HAP-1 (cell line): Measurements from ENCODE around the gene ORC3.

Experiments used
- DNase-seq, 2 experiments: peaks; one replicate each; pipeline ENCODE4 v3.0.0-alpha.2; 2016 to 2020; ENCODE audit warnings: low spot score in 2 of 2
- H3K27me3 ChIP-seq: fragments of 250-450 bp; sonication (Bioruptor Pico); 2 replicates; pipeline ENCODE4 v1.5.1; 2020; ENCODE audit warnings: low read depth, mild to moderate bottlenecking, moderate library complexity
- H3K36me3 ChIP-seq: fragments of 250-450 bp; sonication (Bioruptor Pico); replicated peaks from 2 replicates; pipeline ENCODE4 v1.5.1; 2020; ENCODE audit warnings: mild to moderate bottlenecking
- H3K4me1 ChIP-seq: fragments of 250-450 bp; sonication (Bioruptor Pico); 2 replicates; pipeline ENCODE4 v1.5.1; 2020; ENCODE audit warnings: mild to moderate bottlenecking
- H3K4me3 ChIP-seq: fragments of 250-450 bp; sonication (Bioruptor Pico); 2 replicates; pipeline ENCODE4 v1.5.1; 2020; ENCODE audit warnings: mild to moderate bottlenecking, moderate library complexity
- H3K9me3 ChIP-seq: fragments of 250-450 bp; sonication (Bioruptor Pico); 2 replicates; pipeline ENCODE4 v1.5.1; 2020; ENCODE audit warnings: mild to moderate bottlenecking, moderate library complexity
- in situ Hi-C: fragments of 300-500 bp; cut with MboI; formaldehyde crosslinking; loops from 3 replicates; pipeline ENCODE4 v1.14.3; 2020; ENCODE audit warnings: low sequenced_read_pairs, inconsistent platforms, mixed read lengths

The ORC3 gene

DNA sequence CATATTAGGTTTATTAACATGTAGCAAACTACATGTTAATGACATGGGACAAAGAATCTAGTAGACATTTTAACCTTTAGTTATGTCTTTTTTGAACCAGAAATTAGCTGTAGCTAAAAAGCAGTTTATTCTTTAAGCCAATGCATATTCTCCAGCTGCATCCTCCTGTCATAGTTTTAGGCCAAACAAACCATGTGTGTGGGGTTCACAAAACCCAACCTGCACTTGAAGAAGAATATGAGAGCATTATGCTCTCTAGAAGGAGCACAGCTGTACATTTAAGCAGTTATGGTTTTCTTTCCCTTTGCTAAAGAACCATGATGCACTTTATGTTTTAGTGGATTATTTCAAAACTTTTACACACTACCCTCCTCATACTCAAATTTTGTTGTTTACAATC, 65.9 kb downstream of the ORC3 start:
- no peak overlapping the region for H3K4me3 ChIP-seq
- no peaks in the 10 kb centered on the region for H3K27me3 ChIP-seq
- H3K4me1 ChIP-seq, result peaks cover 26% of the 10 kb centered on the region
- in situ Hi-C loops, result no loop called here
- H3K9me3 ChIP-seq, result no peaks in the 10 kb centered on the region
- no peak for DNase-seq
- H3K36me3 ChIP-seq, result peaks cover 24% of the 10 kb centered on the region

DNA sequence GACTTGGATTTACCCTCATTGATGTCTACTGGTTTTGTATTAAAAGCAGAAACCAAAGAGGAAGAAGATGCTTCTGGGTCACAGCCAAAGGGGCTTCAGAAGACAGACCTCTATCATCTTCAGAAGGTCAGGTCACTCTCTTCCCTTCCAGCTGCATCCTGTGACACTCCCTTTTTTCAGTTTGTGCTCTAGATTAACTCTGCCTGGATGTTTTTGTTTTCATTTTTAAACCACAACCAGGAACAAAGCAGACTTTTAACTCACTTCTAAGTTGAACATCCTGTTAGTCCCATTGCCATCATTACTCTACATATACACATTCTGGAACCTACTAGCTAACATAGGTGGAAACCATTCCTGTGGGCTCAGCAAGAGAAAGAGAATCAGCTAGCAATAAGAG, 66.9 kb downstream of the ORC3 start:
- H3K4me3 ChIP-seq, result no peak overlapping the region
- H3K36me3 ChIP-seq, result peaks cover 29% of the 10 kb centered on the region
- peaks cover 26% of the 10 kb centered on the region for H3K4me1 ChIP-seq
- no peaks in the 10 kb centered on the region for H3K9me3 ChIP-seq
- no peak for DNase-seq
- no peaks in the 10 kb centered on the region for H3K27me3 ChIP-seq
- in situ Hi-C loops, result no loop called here

DNA sequence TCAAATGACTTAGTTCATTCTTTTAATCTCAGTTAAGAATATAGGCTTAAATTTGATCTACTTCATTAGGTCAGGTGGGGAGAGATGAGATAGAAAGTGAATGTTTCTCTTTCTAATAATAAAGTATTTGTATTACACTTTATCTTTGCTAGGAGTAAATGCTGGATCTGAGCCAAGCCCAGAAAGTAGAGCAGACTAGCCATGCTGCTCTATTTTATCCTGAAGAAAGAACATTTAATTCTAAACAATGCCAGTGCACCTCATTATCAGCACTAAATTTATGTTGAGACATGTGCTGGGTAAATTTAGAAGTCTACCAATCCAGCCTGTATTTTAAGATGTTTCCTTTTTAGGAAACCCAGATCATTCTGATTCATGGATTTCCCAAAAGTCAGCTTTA, 68.6 kb downstream of the ORC3 start:
- in situ Hi-C loops, result no loop called here
- Histone ChIP-seq H3K9me3 (no peaks in the 10 kb centered on the region), H3K36me3 (peaks cover 29% of the 10 kb centered on the region)

DNA sequence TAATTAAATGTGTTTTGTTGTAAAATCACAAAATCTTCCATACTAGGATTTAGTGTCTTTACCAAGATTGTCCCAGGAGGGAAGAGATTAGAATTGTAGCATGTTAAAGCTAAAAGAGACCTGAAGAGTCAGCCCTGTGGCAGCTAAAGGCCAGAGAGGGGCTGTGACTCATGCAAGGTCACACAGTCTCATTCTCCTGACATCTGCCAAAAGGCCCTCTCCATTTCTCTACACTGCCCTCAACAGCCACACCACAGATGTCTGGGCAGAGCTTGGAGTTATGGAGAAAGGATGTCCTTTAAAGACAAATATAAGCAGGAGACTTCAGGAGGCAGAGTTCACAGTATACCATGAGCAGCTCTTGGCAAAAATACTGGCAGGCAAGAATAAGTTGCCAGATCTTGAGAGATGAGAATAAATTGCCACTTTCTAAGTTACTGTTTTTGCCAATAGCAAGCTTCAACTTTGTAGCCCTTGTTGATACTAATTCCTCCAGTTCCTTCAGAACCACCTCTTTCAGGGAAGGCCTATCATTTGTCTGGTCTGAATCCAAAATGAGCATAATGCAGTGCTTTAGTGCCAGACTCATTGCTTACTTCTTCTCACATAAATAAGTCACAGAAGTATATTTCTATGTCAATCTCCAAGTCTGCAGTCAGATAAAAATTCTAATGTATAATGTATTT, 70.4 kb downstream of the ORC3 start:
- H3K9me3 ChIP-seq, result no peaks in the 10 kb centered on the region
- no peaks in the 10 kb centered on the region for H3K4me1 ChIP-seq
- H3K36me3 ChIP-seq, result peaks cover 38% of the 10 kb centered on the region
- H3K27me3 ChIP-seq, result no peaks in the 10 kb centered on the region
- H3K4me3 ChIP-seq, result no peak overlapping the region
- in situ Hi-C loops, result no loop called here
- DNase-seq, result no peak

More for the DNA sequence above, 68.6 kb downstream of the ORC3 start:
- peaks cover 13% of the 10 kb centered on the region for H3K4me1 ChIP-seq
- no peaks in the 10 kb centered on the region for H3K27me3 ChIP-seq
- H3K4me3 ChIP-seq, result no peak overlapping the region
- no peak for DNase-seq

DNA sequence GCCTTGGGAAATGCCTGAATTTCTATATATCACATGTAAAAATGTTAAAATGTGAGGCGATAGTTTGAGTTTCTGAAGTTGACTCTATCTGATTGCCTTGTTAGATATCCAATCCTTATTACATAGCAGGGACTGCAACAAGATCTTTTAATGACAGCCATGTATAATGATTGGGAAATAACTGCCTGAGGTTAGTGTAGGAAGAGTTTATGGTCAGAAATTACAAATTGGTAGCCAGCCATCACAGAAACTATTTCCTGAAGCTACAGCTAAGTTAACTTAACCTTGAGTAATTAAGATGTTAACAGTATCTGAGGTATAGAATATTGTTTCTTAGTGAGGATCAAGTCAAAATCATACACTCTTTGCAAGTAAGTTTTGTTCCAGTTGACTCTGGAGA, 71.1 kb downstream of the ORC3 start:
- H3K9me3 ChIP-seq, result no peaks in the 10 kb centered on the region
- no peaks in the 10 kb centered on the region for H3K4me1 ChIP-seq
- in situ Hi-C loops, result no loop called here
- H3K4me3 ChIP-seq, result no peak overlapping the region
- H3K36me3 ChIP-seq, result peaks cover 39% of the 10 kb centered on the region
- no peak for DNase-seq
- no peaks in the 10 kb centered on the region for H3K27me3 ChIP-seq

DNA sequence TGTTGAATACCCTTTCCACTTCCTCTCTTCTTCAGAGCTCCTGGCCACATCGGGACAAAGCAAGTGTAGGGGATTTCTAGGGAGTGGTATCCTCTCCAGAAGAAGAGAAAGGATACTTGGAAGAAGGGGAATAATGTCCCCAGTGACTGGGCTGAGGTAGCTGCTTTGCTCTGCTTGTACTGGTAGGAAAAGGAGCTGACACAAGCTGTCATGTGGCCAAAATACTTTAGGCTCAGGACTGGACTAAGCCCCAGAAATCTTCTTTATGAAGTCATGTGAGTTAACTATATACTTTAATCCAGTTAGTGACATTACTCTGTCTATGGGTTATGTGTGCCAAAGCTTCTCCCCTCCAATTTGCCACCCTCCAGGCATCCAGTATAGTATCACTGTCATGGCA, 71.6 kb downstream of the ORC3 start:
- H3K36me3 ChIP-seq, result peaks cover 40% of the 10 kb centered on the region
- in situ Hi-C loops, result no loop called here
- no peak overlapping the region for H3K4me3 ChIP-seq
- no peaks in the 10 kb centered on the region for H3K4me1 ChIP-seq
- H3K9me3 ChIP-seq, result no peaks in the 10 kb centered on the region
- H3K27me3 ChIP-seq, result no peaks in the 10 kb centered on the region
- no peak for DNase-seq

DNA sequence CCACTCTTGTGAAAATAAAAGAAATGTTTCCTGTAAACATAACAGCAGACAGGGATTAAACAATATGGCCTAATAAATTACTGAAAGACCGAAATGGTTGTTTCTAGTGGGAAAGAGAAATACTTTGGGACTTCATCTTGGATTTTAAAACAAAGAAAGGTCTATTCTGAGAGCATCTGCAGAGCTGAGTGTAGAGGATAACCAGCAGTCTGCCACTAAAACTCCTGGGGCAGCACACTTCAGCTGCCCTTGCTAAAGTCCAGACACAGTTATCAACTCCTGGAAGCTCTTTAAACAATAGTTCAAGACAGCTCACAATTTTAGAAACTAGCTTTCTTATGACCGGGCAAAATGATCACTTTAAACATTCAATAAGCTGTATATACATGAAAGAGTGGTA, 73.5 kb downstream of the ORC3 start:
- Histone ChIP-seq H3K36me3 (peaks cover 47% of the 10 kb centered on the region), H3K4me3 (no peak overlapping the region), H3K9me3 (no peaks in the 10 kb centered on the region), H3K27me3 (no peaks in the 10 kb centered on the region), H3K4me1 (no peaks in the 10 kb centered on the region)
- DNase-seq, result no peak
- in situ Hi-C loops, result no loop called here

DNA sequence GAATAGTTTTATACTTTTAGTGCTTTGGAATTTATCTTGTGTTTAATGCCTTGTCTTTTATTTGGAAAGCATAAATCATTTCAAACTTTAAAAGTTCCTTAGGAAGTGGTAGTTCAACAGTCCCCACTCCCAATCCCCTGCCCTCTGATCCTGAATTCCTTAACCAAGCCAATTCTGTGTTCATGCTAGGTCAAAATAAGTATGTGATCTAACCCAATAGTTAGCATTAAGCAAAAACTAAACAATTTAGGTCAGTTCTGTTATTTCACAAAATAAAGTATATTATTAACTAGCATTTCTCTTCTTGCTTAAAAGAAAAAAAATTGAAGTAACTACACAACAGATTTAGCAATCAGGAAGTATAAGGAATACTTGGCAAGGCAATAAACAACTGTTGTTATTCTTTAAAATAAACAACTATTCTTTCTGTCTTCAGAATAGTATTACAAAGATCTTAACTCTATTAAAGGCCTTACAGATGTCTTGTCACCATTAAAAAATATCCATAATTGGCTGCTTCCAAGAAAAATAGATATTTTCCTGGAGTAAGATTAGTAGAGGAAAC, 75.1 kb downstream of the ORC3 start:
- Histone ChIP-seq H3K4me1 (no peaks in the 10 kb centered on the region), H3K27me3 (no peaks in the 10 kb centered on the region), H3K9me3 (no peaks in the 10 kb centered on the region), H3K4me3 (no peak overlapping the region), H3K36me3 (peaks cover 50% of the 10 kb centered on the region)
- in situ Hi-C loops, result no loop called here
- no peak for DNase-seq

DNA sequence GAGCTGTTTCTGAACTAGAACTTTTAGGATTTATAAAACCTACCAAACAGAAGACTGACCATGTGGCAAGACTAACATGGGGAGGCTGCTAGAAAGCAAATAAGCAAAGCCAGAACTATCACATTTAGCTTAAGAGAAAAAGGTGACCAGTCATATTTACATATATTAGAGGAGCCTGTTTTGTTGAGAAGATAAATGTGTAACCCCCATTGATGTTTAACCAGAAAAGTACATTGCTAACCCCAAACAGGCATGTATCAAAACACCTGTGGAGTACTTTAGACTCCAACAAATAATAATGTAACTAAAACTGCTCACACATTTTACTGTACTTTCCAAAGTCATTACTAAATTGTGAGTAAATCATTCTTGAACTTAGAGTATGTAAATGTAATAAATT, 77.1 kb downstream of the ORC3 start:
- Histone ChIP-seq H3K27me3 (no peaks in the 10 kb centered on the region), H3K4me1 (no peaks in the 10 kb centered on the region), H3K4me3 (no peak overlapping the region), H3K36me3 (peaks cover 51% of the 10 kb centered on the region), H3K9me3 (no peaks in the 10 kb centered on the region)
- DNase-seq, result no peak
- in situ Hi-C loops, result no loop called here

DNA sequence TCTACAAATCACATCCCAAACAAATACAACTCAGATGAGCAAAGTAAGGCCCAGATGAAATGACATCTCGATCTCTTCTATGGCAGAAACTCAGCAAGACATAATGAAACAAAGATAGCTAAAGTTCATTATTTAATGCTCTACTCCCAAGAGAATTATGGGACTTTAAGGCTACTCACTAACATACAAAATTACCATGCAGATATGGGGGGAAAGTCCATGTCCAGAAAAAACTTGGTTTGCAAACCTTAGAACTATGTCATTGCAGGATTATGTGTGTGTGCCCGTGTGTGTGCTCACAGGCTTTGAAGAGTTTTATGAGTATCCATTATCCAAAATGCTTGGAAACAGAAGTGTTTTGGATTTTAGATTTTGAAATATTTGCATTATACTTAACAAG, 78.1 kb downstream of the ORC3 start:
- in situ Hi-C loops, result no loop called here
- DNase-seq, result no peak
- peaks cover 59% of the 10 kb centered on the region for H3K36me3 ChIP-seq
- H3K27me3 ChIP-seq, result no peaks in the 10 kb centered on the region
- no peak overlapping the region for H3K4me3 ChIP-seq
- no peaks in the 10 kb centered on the region for H3K9me3 ChIP-seq
- no peaks in the 10 kb centered on the region for H3K4me1 ChIP-seq

DNA sequence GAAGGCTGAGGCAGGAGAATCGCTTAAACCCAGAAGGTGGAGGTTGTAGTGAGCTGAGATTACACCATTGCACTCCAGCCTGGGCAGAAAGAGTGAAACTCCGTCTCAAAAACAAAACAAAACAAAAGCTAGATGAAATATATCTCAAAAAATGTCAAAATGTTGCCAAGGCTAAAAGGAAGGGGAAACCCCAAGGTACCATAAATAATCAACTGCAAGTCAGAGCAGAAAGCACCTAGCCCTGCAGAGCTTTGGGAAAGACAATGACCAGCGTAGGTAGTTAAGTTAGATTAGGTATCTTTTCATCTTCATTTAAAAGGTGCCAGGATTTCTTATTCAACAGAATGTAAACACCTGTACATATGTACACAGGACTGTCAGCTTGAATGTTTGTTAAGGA, 79.1 kb downstream of the ORC3 start:
- H3K4me1 ChIP-seq, result no peaks in the 10 kb centered on the region
- H3K4me3 ChIP-seq, result no peak overlapping the region
- no peaks in the 10 kb centered on the region for H3K27me3 ChIP-seq
- in situ Hi-C loops, result no loop called here
- H3K36me3 ChIP-seq, result peaks cover 67% of the 10 kb centered on the region
- H3K9me3 ChIP-seq, result no peaks in the 10 kb centered on the region
- DNase-seq, result no peak

DNA sequence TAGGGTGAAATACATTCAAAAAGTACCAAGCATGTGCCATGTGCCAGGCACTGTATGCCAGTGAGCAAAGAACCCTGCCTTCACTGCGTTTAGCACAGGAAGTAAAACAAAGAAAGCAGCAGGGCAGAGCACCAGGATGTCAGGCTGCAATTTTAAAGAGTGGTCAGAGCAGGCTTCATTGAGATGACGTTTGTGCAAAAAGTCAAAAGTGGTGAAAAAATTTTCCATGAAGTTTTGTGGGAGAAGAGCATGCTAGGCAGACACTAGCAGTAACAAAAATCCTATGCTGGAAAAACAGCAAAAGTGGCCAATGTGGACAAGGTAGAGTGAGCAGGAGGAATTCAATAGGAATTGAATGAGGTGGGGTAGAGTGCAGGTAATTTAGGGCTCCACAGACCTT, 80.8 kb downstream of the ORC3 start:
- peaks cover 63% of the 10 kb centered on the region for H3K36me3 ChIP-seq
- in situ Hi-C loops, result no loop called here

DNA sequence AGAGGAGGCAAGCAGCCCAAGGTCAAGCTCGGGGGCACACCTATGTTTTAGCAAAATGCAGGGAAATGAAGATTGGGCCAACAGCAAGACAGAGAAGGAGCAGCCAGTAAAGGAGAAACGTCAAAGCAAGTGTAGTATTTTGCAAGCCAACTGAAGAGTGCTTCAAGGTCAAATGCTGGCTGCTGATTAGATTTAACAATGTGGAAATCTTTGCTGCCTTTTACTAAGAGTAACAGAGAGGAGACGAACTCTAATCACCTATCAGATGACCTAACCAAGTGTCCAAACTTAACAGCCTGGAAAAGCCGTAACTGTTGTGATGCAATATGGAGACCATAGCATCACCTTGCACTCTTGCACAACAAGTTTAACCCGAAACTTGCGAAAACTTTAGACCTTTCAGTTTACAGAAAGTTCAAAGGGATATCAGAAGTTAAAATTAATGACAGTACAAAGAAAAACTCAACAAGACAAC, 81.7 kb downstream of the ORC3 start:
- Histone ChIP-seq H3K9me3 (no peaks in the 10 kb centered on the region), H3K27me3 (no peaks in the 10 kb centered on the region), H3K36me3 (peaks cover 64% of the 10 kb centered on the region), H3K4me3 (no peak overlapping the region), H3K4me1 (peaks cover 6% of the 10 kb centered on the region; the same call in 1 of the 2 replicates)
- in situ Hi-C loops, result no loop called here
- no peak for DNase-seq

More for the DNA sequence above, 80.8 kb downstream of the ORC3 start:
- Histone ChIP-seq H3K9me3 (no peaks in the 10 kb centered on the region), H3K4me3 (no peak overlapping the region), H3K4me1 (peaks cover 5% of the 10 kb centered on the region; the same call in 1 of the 2 replicates), H3K27me3 (no peaks in the 10 kb centered on the region)
- DNase-seq, result no peak

DNA sequence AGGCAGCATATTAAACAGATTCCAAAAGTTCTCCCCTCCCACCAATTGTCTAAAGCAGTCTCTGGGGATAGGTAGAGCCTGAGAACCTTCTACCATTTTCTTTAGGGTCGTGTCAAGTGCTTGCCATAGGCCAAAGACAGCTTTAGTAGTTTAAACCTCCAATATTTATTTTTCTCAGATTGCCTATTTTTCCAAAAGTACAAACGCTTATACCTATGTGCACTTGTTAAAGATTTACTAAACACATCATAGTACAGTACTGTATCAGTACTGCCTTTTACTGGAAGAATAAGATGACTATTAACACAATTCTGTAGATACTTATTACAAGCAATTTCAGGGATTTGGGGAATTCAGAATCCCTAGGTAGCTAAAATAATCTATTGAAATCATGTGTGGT, 82.7 kb downstream of the ORC3 start:
- H3K27me3 ChIP-seq, result no peaks in the 10 kb centered on the region
- H3K9me3 ChIP-seq, result no peaks in the 10 kb centered on the region
- in situ Hi-C loops, result no loop called here
- H3K4me1 ChIP-seq, result peaks cover 6% of the 10 kb centered on the region; the same call in 1 of the 2 replicates
- peaks cover 60% of the 10 kb centered on the region for H3K36me3 ChIP-seq
- no peak overlapping the region for H3K4me3 ChIP-seq
- no peak for DNase-seq
